AG08395 (cell line): Measurements from ENCODE around the gene ZBTB38.

Experiments used
- DNase-seq: peaks from one replicate; pipeline ENCODE4 v3.0.0; 2012; ENCODE audit warnings: mixed read lengths, low spot score

ZBTB38 gene

DNA sequence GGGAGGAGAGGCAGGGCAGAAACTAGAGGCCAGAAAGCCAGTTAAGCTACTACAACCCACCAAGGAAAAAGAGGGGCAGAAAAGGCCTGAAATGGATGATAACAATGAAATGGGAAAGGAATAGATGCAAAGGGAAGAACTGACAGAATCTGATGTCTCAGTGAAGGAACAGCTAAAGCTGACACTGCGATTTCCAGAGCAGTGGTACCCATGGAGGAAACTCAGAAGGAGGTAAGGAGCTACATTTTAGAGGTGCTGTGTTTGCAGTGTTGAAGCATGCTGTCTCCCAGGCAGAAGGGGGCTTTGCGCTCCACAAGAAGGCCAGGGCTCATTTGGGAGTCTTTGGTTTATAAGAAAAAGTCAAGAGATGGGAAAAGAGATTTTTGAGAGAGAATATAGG, 38.0 kb downstream of the ZBTB38 start:
- DNase-seq, result no peak

DNA sequence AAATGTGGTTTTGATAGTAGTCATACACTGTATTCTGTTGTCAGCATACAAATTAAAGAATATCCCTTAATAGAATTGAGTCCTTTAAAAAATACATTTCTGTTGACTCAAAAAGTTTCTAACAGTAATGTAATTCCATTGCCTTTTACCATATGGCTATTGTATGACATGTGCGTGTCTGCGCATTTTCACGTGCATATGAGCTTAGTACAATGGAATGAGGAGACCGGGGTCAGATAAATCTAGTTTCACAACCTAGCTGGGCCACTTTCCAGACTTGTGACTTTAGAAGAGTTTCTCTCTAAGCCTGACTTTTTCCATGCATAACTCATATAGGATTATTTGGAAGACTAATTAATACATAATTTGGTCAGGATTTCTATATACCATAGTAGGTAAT, 38.7 kb downstream of the ZBTB38 start:
- DNase-seq, result peak; percentile 51

DNA sequence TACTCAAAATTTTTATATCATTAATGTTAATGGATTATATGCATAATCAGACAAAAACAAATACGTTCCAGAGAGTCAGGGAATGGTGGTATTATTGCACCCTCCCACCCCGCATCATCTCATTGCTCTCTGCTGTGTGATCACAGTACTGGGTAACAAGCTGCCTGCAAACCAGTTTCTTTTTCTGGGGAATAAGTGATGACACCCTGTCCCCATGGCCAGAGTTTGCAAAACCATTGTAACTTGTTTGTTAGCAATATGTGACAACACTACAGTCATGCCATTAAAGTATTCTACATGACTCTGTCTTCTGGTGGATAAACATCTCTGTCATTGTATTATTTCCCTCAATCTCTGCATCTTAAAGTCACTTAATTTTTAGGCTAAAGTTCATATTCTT, 39.5 kb downstream of the ZBTB38 start:
- DNase-seq, result no peak

DNA sequence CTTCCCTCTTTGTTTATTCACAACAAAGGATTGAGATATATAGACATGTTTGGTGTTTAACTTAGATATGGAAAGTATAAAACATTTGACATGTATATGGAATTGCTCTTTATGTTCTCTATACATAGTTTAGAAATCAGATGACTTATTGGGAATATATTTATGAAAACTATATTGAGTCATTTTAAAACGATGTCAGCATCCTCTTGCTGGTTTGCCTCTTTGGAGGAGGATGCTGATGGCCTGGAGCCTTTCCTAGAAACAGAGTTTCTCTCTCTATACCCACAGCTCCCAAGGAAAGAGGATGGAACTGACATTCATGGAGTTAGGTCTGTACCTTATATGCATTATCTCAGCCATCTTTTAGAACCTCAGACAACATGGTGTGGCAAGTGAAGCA, 40.3 kb downstream of the ZBTB38 start:
- no peak for DNase-seq

- no peak for DNase-seq
Observed at GRCh38 chr3:141409940-141410241, 41.6 kb downstream of the ZBTB38 start.

- DNase-seq, result peak; percentile 33
Observed at GRCh38 chr3:141410408-141410807, 42.1 kb downstream of the ZBTB38 start.

DNA sequence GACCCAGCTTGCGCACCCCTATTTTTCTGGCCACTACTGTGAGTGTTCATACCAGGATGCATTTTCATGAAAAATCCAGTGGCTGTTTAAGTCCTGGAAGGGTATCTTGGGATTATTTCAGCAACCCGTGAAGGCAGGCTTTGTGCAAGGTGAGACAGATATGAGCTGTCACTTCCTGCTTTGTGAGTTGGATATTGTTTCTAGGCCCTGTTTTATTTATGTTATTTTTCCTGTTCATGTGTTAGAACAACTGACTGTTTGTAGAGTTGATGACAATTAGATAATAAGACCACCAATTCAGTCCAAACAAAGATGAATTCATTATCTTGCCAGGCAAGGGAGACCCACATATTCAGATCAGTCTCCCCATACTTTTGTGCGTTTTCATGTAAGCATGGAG, 42.5 kb downstream of the ZBTB38 start:
- DNase-seq, result no peak

DNA sequence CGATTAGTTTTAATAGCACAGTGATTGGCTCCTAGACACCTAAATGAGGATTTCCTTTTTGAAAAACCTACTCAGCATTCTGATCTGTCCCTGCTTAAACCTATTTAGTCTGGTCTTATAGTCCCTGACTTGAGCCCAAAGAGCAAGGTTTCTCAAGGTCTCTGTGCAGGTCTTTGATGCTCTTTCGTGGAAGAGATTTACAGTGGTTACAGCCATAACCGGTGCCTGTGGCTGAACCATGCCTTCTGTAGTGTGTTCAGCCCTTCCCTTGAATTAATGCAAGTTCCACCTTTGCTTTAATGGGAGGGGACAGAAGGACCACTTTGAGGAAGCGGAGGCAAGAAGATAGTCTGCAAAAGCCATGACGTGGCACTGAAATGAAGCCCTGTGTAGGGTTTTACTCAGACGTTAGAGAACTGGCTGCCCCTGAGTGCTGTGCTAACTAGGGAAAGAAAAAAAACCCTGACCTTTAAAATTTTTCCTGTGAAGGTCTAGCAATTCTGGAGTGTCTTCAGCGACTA, 43.0 kb downstream of the ZBTB38 start:
- DNase-seq, result no peak

DNA sequence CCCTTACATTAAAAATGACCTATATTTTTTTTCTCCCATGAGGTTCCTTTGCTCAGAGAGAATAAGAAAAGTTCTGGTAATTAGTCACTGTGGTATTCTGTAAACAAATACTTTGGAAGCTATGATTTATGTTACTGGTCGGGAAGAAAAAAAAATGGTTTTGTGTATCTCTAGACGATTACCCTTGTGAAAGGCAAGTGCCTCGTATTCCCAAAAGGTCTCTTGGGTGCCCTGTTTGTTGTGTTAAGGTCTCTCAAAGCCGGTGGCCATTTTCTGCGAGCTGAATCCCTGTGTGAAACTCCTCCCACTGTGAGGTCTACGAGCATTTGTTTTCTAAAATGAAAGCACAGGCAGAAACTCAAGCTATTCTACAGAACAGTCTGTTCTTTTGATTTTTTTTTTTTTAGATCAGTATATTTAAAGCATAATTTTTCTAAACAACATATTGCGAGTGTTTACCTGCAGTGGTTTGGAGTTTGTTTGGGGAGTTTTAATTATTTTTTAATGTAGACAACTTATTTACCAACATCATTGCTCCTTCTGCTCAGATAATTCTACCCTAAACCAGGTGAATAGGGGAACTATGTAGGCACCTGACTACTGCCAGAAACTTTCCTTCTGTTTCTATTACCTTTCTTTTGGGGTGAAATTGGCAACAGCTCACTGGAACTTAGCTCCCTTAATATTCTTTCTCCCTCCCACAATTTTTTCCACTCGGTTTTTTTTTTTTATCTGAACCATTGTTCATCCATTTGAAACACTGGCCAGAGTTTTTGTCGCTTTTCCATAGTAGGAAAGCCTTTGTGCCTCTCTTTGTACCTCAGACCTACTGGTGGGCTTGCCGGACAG, 44.0 kb downstream of the ZBTB38 start:
- peak; percentile 62 for DNase-seq

DNA sequence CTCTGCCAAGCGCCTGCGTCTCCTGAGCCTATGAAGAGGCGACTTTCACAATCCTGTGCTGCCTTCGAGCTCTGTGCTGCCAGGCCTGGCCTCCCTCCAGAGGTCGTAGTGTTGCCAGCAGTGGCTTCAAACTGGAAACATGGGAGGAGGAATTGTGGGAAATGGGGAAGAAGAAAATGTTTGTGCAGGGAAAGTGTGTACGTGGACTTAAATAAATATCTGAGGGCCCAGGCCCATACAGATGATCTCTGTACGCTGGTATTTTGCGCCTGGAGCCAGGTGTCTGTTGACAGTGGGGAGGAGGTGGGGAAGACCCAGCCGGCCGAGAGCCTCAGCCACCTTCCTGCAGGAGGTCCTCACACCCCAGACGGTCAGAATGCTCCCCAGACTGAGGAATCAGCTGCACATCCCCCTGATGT, 44.6 kb downstream of the ZBTB38 start:
- peak; percentile 81 for DNase-seq

- no peak for DNase-seq
Observed at GRCh38 chr3:141413391-141413790, 45.1 kb downstream of the ZBTB38 start.

DNA sequence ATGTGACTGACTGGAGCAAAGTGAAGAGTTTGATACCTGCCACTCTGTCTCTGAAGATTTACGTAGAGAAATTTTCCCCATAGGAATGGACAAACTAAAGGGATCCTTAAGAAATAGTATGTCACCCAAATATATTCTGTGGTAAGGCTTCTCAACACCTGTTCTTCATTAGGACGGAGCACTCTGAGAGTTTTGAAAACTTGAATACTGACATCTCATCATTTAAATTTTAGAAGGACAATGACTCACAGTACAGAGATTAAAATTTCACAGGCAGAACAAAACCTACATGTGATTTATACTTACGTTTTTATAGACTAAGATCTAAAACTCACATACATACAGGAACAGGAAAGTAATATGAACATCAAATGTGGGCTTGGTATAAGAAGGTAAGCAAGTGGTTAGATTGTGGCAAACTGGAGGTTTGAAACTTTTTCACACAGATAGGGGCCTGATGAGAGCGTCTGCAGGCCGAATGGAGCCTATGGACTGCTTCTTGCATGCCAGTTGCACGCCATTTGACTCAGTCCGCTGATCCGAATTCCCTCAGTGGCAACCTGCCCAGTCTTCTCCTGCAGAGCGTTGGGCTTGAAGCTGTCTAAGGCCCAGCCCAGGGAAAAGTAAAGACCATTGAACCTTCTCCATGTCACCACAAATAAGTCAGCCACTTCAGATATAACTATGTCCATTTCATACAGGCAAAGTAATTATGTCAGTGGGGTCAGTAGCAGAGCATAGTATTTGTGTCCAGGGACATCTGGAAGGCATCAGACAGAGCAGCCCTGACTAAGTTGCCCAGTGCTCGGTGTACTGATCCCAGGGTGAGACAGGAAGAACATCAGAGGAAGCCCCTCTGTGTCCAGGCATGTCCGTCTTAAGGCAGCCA, 45.7 kb downstream of the ZBTB38 start:
- peak; percentile 46 for DNase-seq

GRCh38 chr3:141414800-141415462, 46.6 kb downstream of the ZBTB38 start:
- no peak for DNase-seq

DNA sequence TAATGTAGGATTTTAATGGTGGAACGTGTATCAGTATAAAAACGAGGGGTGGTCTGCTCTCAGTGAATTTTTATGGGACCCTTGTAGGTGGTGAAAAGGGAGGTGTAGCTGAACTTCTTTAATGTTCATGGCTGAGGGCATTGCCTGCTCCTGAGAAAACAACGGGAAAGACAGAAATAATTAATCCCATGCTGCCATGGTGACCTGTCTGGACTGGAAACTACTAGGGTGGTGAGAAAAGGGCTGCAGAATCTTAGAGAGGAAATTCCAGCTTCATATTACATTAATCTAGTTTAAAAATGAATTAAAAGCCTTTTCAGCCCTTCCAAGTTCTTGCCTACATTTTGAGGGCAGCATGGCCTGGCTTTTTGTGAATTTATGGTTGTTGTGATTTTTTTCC, 47.6 kb downstream of the ZBTB38 start:
- no peak for DNase-seq
